ENCODE results near the gene KPNA5. TPM values are rescaled to one million over a fixed set of nuclear protein-coding genes. Genes with fewer than 3 reads are reported as not detected.
"Not testable (repeated sequence)": the region's sequence is repeated elsewhere in the genome, so short reads cannot be mapped to it uniquely, and the experiment has no call there.

KPNA5 gene
- total RNA-seq, 4 donors from 2014 or later = 1.1 to 8.2 (median 3.2) TPM

GRCh38 chr6:116697480-116697879, 16.5 kb downstream of the KPNA5 start:
- Histone ChIP-seq H3K4me1 (peaks cover 0 to 5% (median 0%) of the 10 kb centered on the region in 3 donors), H3K4me3 (no peak overlapping the region), H3K27ac (no peak overlapping the region), H3K36me3 (peaks cover 0 to 30% (median 0%) of the 10 kb centered on the region in 3 donors), H3K27me3 (no peaks in the 10 kb centered on the region), H3K9me3 (no peaks in the 10 kb centered on the region)
- intact Hi-C loops (cut with DNase I) = no loop called here
- TF ChIP-seq CTCF (IDR thresholded peaks at IDR 0.05) = no peak
- TF ChIP-seq POLR2A (IDR thresholded peaks at IDR 0.05) = no peak
- no peak for DNase-seq

DNA sequence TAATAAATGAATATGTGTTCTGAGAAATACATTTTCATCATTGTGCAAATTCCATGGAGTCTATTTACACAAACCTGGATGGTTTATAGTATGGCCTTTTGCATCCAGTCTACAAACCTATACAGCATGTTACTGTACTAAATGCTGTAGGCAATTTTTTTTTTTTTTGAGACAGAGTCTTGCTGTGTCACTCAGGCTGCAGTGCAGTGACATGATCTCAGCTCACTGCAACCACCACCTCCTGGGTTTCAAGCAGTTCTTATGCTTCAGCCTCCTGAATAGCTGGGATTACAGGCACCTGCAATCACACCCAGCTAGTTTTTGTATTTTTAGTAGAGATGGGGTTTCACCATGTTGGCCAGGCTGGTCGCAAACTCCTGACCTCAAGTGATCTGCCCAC, 22.9 kb downstream of the KPNA5 start:
- peaks cover 0 to 90% (median 4%) of the 10 kb centered on the region in 3 donors for H3K36me3 ChIP-seq
- intact Hi-C loops (cut with DNase I); DNase-seq: not testable (repeated sequence)

DNA sequence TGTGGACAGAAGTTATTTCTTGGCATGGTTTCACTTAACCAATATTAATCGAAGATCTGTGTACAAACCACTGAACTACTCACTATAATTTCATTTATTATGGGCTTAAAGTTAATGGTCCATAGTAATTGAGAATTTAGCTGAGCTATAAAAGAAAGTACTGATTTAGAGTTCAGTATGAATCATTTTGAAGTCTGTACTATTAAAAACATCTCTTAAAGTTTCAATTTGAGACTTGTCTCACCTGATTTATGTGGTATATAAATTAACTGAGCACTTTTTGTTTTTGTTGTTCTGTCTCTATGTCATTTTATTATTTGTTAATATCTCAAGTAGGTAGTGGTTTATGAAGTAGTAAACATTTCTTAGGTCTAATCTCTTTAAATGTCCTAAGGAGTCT, 24.9 kb downstream of the KPNA5 start:
- no peaks in the 10 kb centered on the region for H3K4me1 ChIP-seq
- 54 to 70% methylated on average over 1 of the region's 1 CpG for WGBS, 2 donors
- H3K27ac ChIP-seq = no peak overlapping the region
- DNase-seq = no peak
- intact Hi-C loops (cut with DNase I) = no loop called here
- H3K4me3 ChIP-seq = no peak overlapping the region
- no peak for TF ChIP-seq POLR2A (IDR thresholded peaks at IDR 0.05)
- TF ChIP-seq CTCF (IDR thresholded peaks at IDR 0.05) = no peak
- no peaks in the 10 kb centered on the region for H3K9me3 ChIP-seq
- no peaks in the 10 kb centered on the region for H3K27me3 ChIP-seq
- peaks cover 0 to 87% (median 4%) of the 10 kb centered on the region in 3 donors for H3K36me3 ChIP-seq

More for the DNA sequence above, 22.9 kb downstream of the KPNA5 start:
- H3K4me3 ChIP-seq, H3K9me3 ChIP-seq, H3K27ac ChIP-seq, H3K4me1 ChIP-seq, H3K27me3 ChIP-seq: not testable (repeated sequence)
- WGBS, 2 donors = 100% methylated on average over 1 of the region's 1 CpG

GRCh38 chr6:116714296-116714695, 33.3 kb downstream of the KPNA5 start:
- 81 to 100% methylated on average over 1 of the region's 1 CpG for WGBS, 2 donors
- no peaks in the 10 kb centered on the region for H3K9me3 ChIP-seq
- H3K27ac ChIP-seq = no peak overlapping the region
- intact Hi-C loops (cut with DNase I) = no loop called here
- peaks cover 0 to 87% (median 4%) of the 10 kb centered on the region in 3 donors for H3K36me3 ChIP-seq
- H3K27me3 ChIP-seq = no peaks in the 10 kb centered on the region
- no peaks in the 10 kb centered on the region for H3K4me1 ChIP-seq
- no peak overlapping the region for H3K4me3 ChIP-seq
- DNase-seq = no peak
- TF ChIP-seq POLR2A (IDR thresholded peaks at IDR 0.05) (no peak), CTCF (IDR thresholded peaks at IDR 0.05) (no peak)

GRCh38 chr6:116714761-116715160, 33.8 kb downstream of the KPNA5 start:
- peaks cover 0 to 89% (median 4%) of the 10 kb centered on the region in 3 donors for H3K36me3 ChIP-seq
- no peaks in the 10 kb centered on the region for H3K27me3 ChIP-seq

More at GRCh38 chr6:116714761-116715160, 33.8 kb downstream of the KPNA5 start:
- no peak overlapping the region for H3K27ac ChIP-seq
- no peak for TF ChIP-seq POLR2A (IDR thresholded peaks at IDR 0.05)
- TF ChIP-seq CTCF (IDR thresholded peaks at IDR 0.05) = no peak
- DNase-seq = no peak
- 85 to 100% methylated on average over 2 of the region's 2 CpGs for WGBS, 2 donors
- H3K4me1 ChIP-seq = no peaks in the 10 kb centered on the region
- H3K4me3 ChIP-seq = no peak overlapping the region
- H3K9me3 ChIP-seq = no peaks in the 10 kb centered on the region
- intact Hi-C loops (cut with DNase I) = no loop called here
